Activated CD8-positive, alpha-beta T cell treated with anti-CD3 and anti-CD28 coated beads, Interleukin-2, amount 10 ng/mL, durations not matched to agents 7 days and 5 days (primary cell): ENCODE data around the gene RERE. TPM values are rescaled to one million over a fixed set of nuclear protein-coding genes. Genes with fewer than 3 reads are reported as not detected.

Source experiments
- ATAC-seq: fragments of 150-1000 bp; cut with Tn5 transposase; one replicate; pipeline ENCODE4 v1.10.0; 2021; ENCODE audit warnings: moderate library complexity
- CTCF ChIA-PET: fragments of 350-600 bp; sonication (Branson Sonifier 250); formaldehyde crosslinking; loops from one replicate; lab custom pipeline; 2021; ENCODE audit warnings: antibody characterized with exemption; lab: Charles Lee
- POLR2A ChIA-PET: fragments of 350-600 bp; sonication (Branson Sonifier 250); formaldehyde crosslinking; loops from one replicate; lab custom pipeline; 2021; ENCODE audit warnings: antibody characterized with exemption; lab: Charles Lee
- DNase-seq: peaks from one replicate; pipeline ENCODE4 v3.0.0-alpha.2; 2020
- H3K27ac Mint-ChIP-seq: one replicate; pipeline ENCODE4 v1.8.0; 2021; ENCODE audit warnings: mild to moderate bottlenecking, mixed read lengths
- H3K27me3 Mint-ChIP-seq: one replicate; pipeline ENCODE4 v1.8.0; 2021; ENCODE audit warnings: low read depth, mixed read lengths
- H3K36me3 Mint-ChIP-seq: one replicate; pipeline ENCODE4 v1.8.0; 2021; ENCODE audit warnings: low read depth, mixed read lengths
- H3K4me1 Mint-ChIP-seq: one replicate; pipeline ENCODE4 v1.8.0; 2021; ENCODE audit warnings: low read depth, mixed read lengths
- H3K4me3 Mint-ChIP-seq: one replicate; pipeline ENCODE4 v1.8.0; 2021; ENCODE audit warnings: mild to moderate bottlenecking, mixed read lengths
- H3K9me3 Mint-ChIP-seq: one replicate; pipeline ENCODE4 v1.8.0; 2022; ENCODE audit warnings: mixed read lengths; ENCODE audit not compliant: insufficient read depth
- total RNA-seq, 2 experiments: library from RNA; stranded (reverse); gene quantifications; one replicate each; pipeline ENCODE4 v1.2.3, GENCODE V29; 2021

Gene RERE
- total RNA-seq, 2 experiments from 2014 or later, result 37.4 to 44.7 TPM

DNA sequence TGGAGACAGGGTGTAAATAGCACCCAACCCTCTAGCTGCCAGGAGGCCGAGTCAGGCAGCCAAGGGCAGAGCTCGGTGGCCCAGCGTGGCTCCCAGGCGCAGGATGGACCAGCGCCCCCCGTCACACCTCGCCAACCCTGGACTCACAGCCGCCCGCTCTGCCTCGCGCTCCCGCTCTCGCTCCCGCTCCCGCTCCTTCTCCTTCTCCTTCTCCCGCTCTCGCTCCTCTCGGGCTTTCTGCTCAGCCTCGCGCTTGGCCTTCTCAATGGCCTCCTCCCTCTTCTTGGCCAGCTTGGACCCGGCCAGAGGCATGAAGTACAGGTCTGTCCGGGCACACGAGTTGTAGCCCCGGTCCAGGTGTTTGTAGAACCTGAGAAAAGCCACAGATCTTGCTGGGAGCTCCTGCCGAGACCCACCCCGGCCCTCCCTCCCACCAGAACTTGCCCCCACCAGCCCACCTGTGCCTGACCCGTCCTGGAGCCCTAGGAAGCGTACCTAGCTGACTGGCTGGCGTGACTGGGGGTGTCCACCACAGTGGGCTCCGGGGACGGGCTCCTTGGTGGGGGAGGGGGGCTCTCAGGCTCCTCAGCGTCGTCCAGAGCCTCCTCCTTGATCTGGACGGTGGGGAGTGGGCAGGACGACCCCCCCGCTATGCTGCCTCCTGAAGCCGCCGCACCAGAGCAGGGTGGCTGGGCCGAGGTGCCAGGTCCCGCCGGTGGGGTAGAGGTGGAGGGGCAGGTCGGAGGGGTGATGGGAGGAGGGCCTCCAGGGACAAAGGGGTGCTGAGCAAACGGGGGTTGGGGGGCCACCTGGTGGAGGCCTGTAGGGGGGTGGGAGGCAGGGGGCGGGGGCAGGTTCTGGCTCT is 457.6 kb downstream of the RERE start:
- Mint-ChIP-seq H3K27ac (no peak overlapping the region), H3K36me3 (peaks cover 7% of the 10 kb centered on the region), H3K4me1 (no peaks in the 10 kb centered on the region), H3K4me3 (no peak overlapping the region), H3K9me3 (no peaks in the 10 kb centered on the region), H3K27me3 (no peaks in the 10 kb centered on the region)
- ChIA-PET POLR2A (no interaction called here), CTCF (no interaction called here)
- no peak for ATAC-seq
- DNase-seq, result no peak

DNA sequence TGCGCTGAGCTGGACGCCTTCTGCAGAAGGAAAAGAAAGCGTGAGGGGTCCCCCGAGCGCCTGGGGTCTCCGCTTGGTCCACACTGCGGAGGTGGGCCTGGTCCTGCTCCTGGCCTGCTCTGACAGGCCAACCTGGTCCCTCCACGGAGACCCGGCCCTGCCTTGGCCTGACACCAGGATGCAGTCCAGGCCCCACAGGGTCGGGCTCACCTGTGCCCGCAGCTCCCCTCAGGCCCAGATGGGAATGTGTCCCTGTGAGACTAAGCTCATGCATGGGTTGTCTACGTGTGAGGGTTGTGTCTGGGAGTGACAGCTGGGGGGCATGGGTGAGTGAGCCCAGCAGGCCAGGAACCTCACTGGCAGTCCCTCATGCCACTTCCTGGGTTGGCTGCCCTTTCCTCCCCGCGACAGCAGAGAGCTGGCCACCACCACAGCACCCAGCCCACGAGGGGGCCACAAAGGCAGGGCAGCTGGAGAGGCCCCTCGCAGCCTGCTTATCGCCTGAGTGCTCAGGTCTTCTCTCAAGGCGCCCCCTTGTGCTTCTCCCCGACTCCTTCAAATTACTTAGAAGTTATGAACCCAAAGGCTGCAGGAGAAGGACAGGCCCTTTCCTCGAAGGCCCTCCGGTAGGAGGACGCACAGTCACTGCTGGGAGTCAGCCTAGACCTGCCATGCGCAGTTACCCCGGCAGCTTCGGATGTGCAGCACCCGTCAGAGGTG is 458.4 kb downstream of the RERE start:
- no peaks in the 10 kb centered on the region for H3K27me3 Mint-ChIP-seq
- no peaks in the 10 kb centered on the region for H3K9me3 Mint-ChIP-seq
- DNase-seq (no peak), ATAC-seq (no peak)
- H3K36me3 Mint-ChIP-seq, result peaks cover 9% of the 10 kb centered on the region
- H3K4me3 Mint-ChIP-seq, result no peak overlapping the region
- CTCF ChIA-PET, result no interaction called here
- H3K4me1 Mint-ChIP-seq, result no peaks in the 10 kb centered on the region
- H3K27ac Mint-ChIP-seq, result no peak overlapping the region
- POLR2A ChIA-PET, result no interaction called here

DNA sequence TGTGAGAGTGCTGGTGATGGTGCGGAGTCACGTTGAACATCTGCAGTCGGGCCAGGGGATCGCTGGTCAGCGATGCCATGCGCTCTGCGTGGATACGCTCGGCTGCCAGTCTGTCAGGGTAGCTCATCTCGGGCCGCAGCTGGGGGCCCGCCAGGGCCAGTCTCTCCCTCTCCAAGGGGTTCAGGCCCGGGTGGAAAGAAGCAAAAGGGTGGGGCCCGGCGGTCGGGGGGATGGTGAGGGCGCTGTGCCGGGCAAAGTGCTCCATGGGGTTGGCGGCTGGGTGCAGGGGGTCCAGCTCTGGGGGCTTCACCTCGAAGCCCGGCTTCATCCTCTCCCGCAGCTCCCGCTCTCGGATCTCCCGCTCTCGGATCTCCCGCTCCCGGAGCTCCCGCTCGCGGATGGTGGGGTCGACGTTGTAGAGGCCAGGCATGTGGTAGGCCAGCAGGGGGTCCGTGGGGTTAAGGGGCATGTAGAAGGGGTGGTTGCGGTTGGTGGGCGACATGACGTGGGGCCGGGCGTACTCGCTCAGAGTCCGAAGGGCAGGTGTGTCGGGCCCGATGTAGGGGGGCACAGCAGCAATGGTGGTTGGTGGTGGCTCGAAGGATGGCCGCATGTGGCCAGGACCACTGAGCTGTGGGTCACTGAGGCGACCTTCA is 459.1 kb downstream of the RERE start:
- peak overlapping the region; percentile 46 for H3K27ac Mint-ChIP-seq
- POLR2A ChIA-PET, result no interaction called here

DNA sequence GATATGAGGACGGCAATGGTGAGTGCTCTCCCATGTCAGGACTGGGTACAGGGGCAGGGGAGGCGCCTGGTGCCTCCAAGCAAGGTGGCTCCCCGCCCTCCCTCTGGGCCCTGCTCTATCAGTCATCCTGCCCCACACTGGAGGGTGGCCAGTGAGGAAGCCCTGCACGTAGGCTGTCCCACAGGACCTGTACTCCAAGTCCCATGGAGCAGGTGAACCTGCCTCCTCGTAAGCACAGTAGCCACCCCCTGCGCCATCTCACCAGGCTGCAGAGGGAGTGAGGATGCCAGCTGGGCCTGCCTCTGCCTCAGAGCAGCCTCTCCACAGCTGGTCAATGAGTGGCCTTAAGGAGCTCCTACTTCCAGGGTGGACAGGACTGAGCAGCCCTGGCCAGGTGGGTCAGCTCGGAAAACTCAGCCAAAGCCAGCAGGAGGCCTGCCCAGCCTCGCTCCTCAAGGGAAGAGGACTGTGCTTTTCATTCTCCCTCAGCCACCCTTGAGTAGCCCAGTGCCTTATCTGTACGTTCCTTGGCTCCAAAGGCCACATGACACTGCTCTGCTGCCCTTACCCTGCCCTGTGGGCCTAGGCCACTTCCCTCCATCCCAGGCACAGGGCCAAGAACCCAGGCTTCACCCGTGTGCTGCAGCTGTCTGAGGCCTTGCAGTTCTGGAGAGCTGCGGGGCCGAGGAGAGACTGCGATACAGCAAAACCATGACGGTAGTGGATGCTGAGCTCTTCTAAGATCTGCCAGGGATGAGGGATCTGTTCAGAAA is 459.9 kb downstream of the RERE start:
- POLR2A ChIA-PET, result no interaction called here
- Mint-ChIP-seq H3K9me3 (no peaks in the 10 kb centered on the region), H3K4me1 (no peaks in the 10 kb centered on the region), H3K27ac (peak overlapping the region; percentile 46), H3K36me3 (peaks cover 11% of the 10 kb centered on the region), H3K4me3 (no peak overlapping the region), H3K27me3 (no peaks in the 10 kb centered on the region)
- no peak for DNase-seq
- ATAC-seq, result no peak
- CTCF ChIA-PET, result no interaction called here

More for the DNA sequence above, 459.1 kb downstream of the RERE start:
- no peak for DNase-seq
- no peaks in the 10 kb centered on the region for H3K4me1 Mint-ChIP-seq
- H3K36me3 Mint-ChIP-seq, result peaks cover 9% of the 10 kb centered on the region
- H3K4me3 Mint-ChIP-seq, result no peak overlapping the region
- ATAC-seq, result no peak
- no peaks in the 10 kb centered on the region for H3K27me3 Mint-ChIP-seq
- CTCF ChIA-PET, result no interaction called here
- H3K9me3 Mint-ChIP-seq, result no peaks in the 10 kb centered on the region

DNA sequence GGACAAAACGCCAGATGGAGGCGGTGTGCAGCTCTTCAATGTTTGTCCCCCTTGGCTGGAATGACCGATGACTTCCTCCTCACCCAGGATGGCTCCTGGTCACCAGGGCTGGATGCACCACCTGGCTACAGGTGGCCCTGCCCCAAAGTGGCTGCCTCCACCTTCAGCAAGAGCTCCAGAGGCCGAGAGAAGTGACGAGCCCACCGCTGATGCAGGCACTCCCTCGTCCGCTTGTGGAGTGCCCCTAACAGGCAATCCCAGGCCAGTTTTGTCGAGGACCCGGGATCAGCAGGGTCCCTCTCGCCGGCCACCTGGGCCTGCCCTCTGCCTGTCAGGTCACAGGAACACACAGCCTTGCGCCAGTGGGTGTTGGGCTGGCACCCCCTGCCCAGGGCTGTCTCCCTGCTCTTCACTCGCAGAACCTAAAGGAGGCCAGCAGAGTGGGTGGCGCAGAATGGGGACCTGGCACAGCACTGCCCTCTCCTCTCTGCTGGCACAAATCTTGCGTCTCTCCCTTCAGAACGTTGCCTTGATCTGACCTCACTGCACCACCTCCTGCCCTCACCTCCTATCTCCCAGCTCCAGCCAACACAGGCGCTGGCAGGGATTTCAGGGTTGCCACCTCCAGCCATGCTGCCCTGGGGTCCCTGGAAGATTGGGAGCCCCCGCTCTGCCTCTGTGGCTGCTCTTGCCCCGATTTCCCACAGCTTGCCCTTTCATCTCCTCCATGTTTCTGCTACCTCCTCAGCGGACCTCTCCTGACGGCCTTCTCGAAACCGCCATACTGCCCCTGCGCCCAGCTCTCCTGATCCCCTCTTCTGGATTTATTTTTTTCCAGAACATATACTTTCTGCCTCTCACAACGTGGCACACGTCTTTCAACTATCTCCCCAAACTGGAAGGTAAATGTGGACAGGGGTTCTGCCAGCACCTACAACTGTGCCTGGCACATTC is 460.9 kb downstream of the RERE start:
- no peak overlapping the region for H3K4me3 Mint-ChIP-seq
- CTCF ChIA-PET, result no interaction called here
- no peak overlapping the region for H3K27ac Mint-ChIP-seq
- H3K36me3 Mint-ChIP-seq, result peaks cover 11% of the 10 kb centered on the region
- H3K9me3 Mint-ChIP-seq, result no peaks in the 10 kb centered on the region
- DNase-seq (no peak), ATAC-seq (no peak)
- H3K27me3 Mint-ChIP-seq, result no peaks in the 10 kb centered on the region
- no peaks in the 10 kb centered on the region for H3K4me1 Mint-ChIP-seq
- POLR2A ChIA-PET, result no interaction called here

DNA sequence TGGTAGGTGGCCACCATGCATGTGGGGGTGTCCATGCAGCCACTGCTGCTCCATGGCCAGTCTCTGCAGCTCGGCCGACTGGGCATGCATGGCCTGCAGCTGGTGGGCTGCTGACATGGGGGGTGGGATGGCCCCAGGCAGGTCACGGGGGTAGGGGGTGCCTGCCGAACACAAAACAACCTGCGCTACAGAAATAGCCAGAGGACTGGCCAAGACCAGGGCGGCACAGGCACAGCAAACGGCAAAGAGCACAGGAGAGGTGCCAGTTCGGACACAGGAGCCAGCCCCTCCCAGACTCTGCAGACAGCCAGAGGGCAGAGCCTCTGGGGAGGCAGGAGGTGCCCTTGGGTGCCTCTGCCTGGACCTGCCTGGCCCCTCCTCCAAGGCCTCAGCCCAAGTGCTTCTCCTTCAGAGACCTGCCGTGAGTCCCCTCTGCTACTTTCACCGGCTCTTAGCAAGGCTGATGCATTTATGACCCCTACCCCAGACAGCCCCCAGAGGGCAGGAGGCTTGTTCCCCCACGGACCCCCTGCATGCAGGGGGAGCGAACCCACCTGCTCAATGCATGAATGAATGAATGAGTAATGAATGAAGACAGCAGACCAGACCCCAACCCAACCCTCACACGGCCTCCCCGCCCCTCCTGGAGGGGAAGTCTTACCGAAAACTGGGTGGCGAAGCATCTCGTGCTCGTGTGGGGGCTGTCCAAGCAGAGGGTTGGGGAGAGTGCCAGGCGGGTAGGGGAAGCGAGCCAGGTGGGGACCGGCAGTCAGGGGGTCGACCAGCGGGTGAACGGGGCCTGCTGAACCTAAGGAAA is 461.8 kb downstream of the RERE start:
- Mint-ChIP-seq H3K27ac (no peak overlapping the region), H3K27me3 (no peaks in the 10 kb centered on the region)

DNA sequence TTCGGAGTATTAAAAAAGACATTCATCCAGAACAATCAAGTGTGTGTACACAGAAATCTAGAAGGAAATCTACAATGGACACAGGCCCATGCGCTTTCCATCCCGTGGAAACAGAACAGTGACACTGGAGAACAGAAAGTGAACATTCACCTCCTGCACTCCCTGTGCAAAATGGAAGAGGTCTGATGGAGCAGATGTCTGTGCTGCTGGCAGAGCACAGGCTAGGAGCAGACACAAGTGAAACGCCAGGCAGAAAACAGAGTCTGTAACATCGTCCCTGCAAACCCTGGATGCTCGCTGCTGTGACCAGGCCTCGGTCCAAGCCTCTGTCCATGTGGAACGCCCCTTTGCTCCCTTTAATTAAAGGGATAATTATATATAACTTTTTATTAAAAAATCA is 463.4 kb downstream of the RERE start:
- no peak for ATAC-seq
- DNase-seq, result no peak
- Mint-ChIP-seq H3K27me3 (no peaks in the 10 kb centered on the region), H3K4me1 (no peaks in the 10 kb centered on the region), H3K9me3 (no peaks in the 10 kb centered on the region), H3K27ac (no peak overlapping the region), H3K4me3 (no peak overlapping the region), H3K36me3 (peaks cover 11% of the 10 kb centered on the region)
- POLR2A ChIA-PET, result no interaction called here
- CTCF ChIA-PET, result no interaction called here

More for the DNA sequence above, 461.8 kb downstream of the RERE start:
- Mint-ChIP-seq H3K4me3 (no peak overlapping the region), H3K9me3 (no peaks in the 10 kb centered on the region), H3K4me1 (no peaks in the 10 kb centered on the region), H3K36me3 (peaks cover 11% of the 10 kb centered on the region)
- POLR2A ChIA-PET, result no interaction called here
- no peak for ATAC-seq
- no peak for DNase-seq
- CTCF ChIA-PET, result no interaction called here

DNA sequence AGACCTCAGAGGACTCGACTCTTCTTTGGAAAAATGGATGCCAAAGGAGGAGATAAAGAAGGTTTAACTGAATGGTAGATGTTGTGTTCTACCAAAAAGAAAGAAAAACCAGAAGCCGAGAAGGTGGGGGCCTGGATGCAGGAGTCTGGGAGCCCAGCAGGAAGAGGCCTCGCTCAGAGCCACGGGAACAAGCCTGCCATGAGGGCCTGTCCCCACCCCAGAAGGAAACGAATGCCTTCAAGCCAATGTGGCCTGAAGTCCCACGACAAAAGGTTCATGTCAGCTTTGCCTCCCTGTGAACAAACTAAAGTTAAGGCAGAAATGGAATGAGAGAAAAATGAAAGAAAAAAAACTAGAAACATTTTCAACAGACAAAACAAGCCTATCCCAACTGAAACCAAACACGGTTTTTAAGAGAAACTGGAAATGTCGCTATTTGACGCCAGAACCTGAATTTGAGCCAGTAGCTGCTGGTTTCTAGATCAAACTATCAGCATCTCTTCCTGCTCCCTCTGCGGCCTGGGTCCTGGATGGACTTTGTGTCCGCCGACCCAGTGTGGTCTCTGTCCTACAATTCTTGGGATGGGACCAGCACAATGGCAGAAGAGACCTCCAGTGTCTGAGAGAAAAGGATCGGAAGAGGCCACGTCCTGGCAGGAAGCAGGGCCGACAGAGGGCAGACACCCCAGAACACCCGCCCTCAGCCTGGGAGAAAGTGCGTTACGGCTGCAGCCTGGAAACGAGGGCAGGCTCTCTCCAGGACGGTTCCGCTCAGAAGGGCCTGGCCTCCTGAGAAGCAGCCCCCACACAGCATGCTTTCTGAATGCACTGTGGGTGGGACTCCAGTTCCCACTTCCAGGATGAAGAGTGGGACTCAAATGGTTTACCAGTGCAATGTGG is 464.3 kb downstream of the RERE start:
- no peak for DNase-seq
- Mint-ChIP-seq H3K27ac (no peak overlapping the region), H3K36me3 (peaks cover 11% of the 10 kb centered on the region), H3K4me1 (peaks cover 2% of the 10 kb centered on the region), H3K9me3 (no peaks in the 10 kb centered on the region), H3K4me3 (no peak overlapping the region), H3K27me3 (peaks cover 4% of the 10 kb centered on the region)
- no peak for ATAC-seq
- ChIA-PET CTCF (interaction anchor here (1.0 to 8.3 kb wide), 4 partner anchors 12 to 377 kb away, joined by 3 to 105 read pairs (median 4); no protein-coding TSS in a partner anchor), POLR2A (no interaction called here)

DNA sequence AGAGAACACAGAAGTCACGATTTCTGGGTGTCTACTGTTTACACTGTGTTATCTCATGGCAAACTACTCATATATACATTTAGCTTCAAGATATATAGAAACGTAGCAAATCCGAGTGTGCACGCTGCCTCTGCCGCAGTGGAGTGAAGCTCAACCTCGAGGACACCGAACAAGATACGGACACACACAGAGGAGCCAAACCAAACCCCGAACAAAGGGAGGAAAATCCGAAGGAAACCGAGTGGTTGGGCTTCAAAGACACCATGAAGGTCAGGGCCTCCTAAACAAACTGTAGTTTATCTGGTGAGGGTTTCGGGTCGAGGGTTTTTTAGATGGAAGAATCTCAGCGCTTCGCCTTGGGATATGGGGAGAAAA is 465.0 kb downstream of the RERE start:
- peaks cover 4% of the 10 kb centered on the region for H3K27me3 Mint-ChIP-seq
- ChIA-PET POLR2A (no interaction called here), CTCF (interaction anchor here (0.6 to 8.3 kb wide), 5 partner anchors 13 to 377 kb away, joined by 3 to 105 read pairs (median 3); no protein-coding TSS in a partner anchor)
- H3K4me3 Mint-ChIP-seq, result no peak overlapping the region
- H3K36me3 Mint-ChIP-seq, result peaks cover 7% of the 10 kb centered on the region
- H3K9me3 Mint-ChIP-seq, result no peaks in the 10 kb centered on the region
- DNase-seq (no peak), ATAC-seq (no peak)
- H3K4me1 Mint-ChIP-seq, result peaks cover 2% of the 10 kb centered on the region
- H3K27ac Mint-ChIP-seq, result no peak overlapping the region
